Neural cell (in vitro differentiated cells): Measurements from ENCODE around the gene BCAS1. TPM values are rescaled to one million over a fixed set of nuclear protein-coding genes. Genes with fewer than 3 reads are reported as not detected.

ENCODE experiments used
- H2AFZ ChIP-seq: fragments of 200-600, 300-800 bp; sonication (generic), shearing (Covaris generic); 2 replicates; pipeline ENCODE4 v1.6.0; 2014; ENCODE audit warnings: low read depth, mild to moderate bottlenecking, antibody characterized with exemption, low read length, moderate library complexity
- H3F3A ChIP-seq: fragments of 200-600 bp; shearing (Covaris generic); 2 replicates; pipeline ENCODE4 v1.6.1; 2016; ENCODE audit warnings: mild to moderate bottlenecking, moderate library complexity, mixed read lengths, antibody characterized with exemption, low read length; ENCODE audit not compliant: insufficient read depth, poor library complexity, severe bottlenecking
- H3K27ac ChIP-seq: fragments of 200-600, 300-800 bp; sonication (generic), shearing (Covaris generic); 2 replicates; pipeline ENCODE4 v1.5.1; 2014; ENCODE audit warnings: mild to moderate bottlenecking, low read length, moderate library complexity
- H3K27me3 ChIP-seq: fragments of 300-800, 200-600 bp; sonication (generic), shearing (Covaris generic); 2 replicates; pipeline ENCODE4 v1.6.0; 2014; ENCODE audit warnings: mild to moderate bottlenecking, low read depth, low read length, moderate library complexity; ENCODE audit not compliant: insufficient read depth
- H3K36me3 ChIP-seq: fragments of 300-800, 200-600 bp; sonication (generic), shearing (Covaris generic); 2 replicates; pipeline ENCODE4 v1.5.1; 2014; ENCODE audit warnings: mild to moderate bottlenecking, antibody characterized with exemption, low read length, moderate library complexity; ENCODE audit not compliant: insufficient read depth
- H3K4me2 ChIP-seq: fragments of 300-800, 200-600 bp; sonication (generic), shearing (Covaris generic); 2 replicates; pipeline ENCODE4 v1.6.0; 2014; ENCODE audit warnings: mild to moderate bottlenecking, low read length
- H3K4me3 ChIP-seq: fragments of 300-800, 200-600 bp; sonication (generic), shearing (Covaris generic); 2 replicates; pipeline ENCODE4 v1.5.1; 2014; ENCODE audit warnings: mild to moderate bottlenecking, low read length, moderate library complexity
- H3K79me2 ChIP-seq: fragments of 200-600 bp; shearing (Covaris generic); replicated peaks from 2 replicates; pipeline ENCODE4 v1.6.0; 2014; ENCODE audit warnings: mild to moderate bottlenecking, low read length, moderate library complexity; ENCODE audit not compliant: insufficient read depth
- H3K9ac ChIP-seq: fragments of 300-800, 200-600 bp; sonication (generic), shearing (Covaris generic); 2 replicates; pipeline ENCODE4 v1.6.1; 2016; ENCODE audit warnings: mild to moderate bottlenecking, low read length, mixed read lengths
- H3K9me2 ChIP-seq: fragments of 200-600 bp; shearing (Covaris generic); 2 replicates; pipeline ENCODE4 v1.6.1; 2016; ENCODE audit warnings: mild to moderate bottlenecking, low read length, mixed read lengths; ENCODE audit not compliant: insufficient read depth
- H3K9me3 ChIP-seq: fragments of 200-600, 300-800 bp; sonication (generic), shearing (Covaris generic); 2 replicates; pipeline ENCODE4 v1.6.1; 2016; ENCODE audit warnings: mild to moderate bottlenecking, mixed run types, low read length, moderate library complexity, mixed read lengths
- H4K20me1 ChIP-seq: fragments of 200-600 bp; shearing (Covaris generic); 2 replicates; pipeline ENCODE4 v1.6.1; 2016; ENCODE audit warnings: mild to moderate bottlenecking, mixed run types; ENCODE audit not compliant: insufficient read depth
- CTCF ChIP-seq: fragments of 450-650 bp; IDR thresholded peaks from 2 replicates; pipeline ENCODE4 v1.5.1; 2014; ENCODE audit warnings: antibody characterized with exemption, mild to moderate bottlenecking, moderate library complexity; ENCODE audit not compliant: poor library complexity, severe bottlenecking
- EP300 ChIP-seq: fragments of 450-650 bp; conservative IDR thresholded peaks from 2 replicates; pipeline ENCODE4 v1.6.1; 2014; ENCODE audit warnings: antibody characterized with exemption, mild to moderate bottlenecking, moderate library complexity; ENCODE audit not compliant: poor library complexity, severe bottlenecking
- EZH2 ChIP-seq: fragments of 200-600, 300-800 bp; shearing (Covaris generic), sonication (generic); IDR thresholded peaks from 2 replicates; pipeline ENCODE4 v1.6.1; 2014; ENCODE audit warnings: antibody characterized with exemption, low read length, borderline replicate concordance, mild to moderate bottlenecking; ENCODE audit not compliant: insufficient read depth, poor library complexity, severe bottlenecking
- MXI1 ChIP-seq: fragments of 450-650 bp; conservative IDR thresholded peaks from 2 replicates; pipeline ENCODE4 v1.6.1; 2014; ENCODE audit warnings: antibody characterized with exemption, mild to moderate bottlenecking; ENCODE audit not compliant: poor library complexity, severe bottlenecking
- POLR2AphosphoS5 ChIP-seq: IDR thresholded peaks from 2 replicates; pipeline ENCODE4 v1.6.1; 2012
- RAD21 ChIP-seq: fragments of 450-650 bp; conservative IDR thresholded peaks from 2 replicates; pipeline ENCODE4 v1.6.1; 2014; ENCODE audit warnings: antibody characterized with exemption, mild to moderate bottlenecking, moderate library complexity
- REST ChIP-seq: IDR thresholded peaks from 2 replicates; pipeline ENCODE4 v1.6.1; 2012; ENCODE audit warnings: borderline replicate concordance
- SMC3 ChIP-seq: fragments of 450-650 bp; conservative IDR thresholded peaks from 2 replicates; pipeline ENCODE4 v1.6.1; 2014; ENCODE audit warnings: antibody characterized with exemption, mild to moderate bottlenecking, moderate library complexity; ENCODE audit not compliant: poor library complexity
- polyA plus RNA-seq: library from polyadenylated mRNA; depleted of rRNA; stranded (reverse); fragments of >200 nt; gene quantifications from 2 replicates; pipeline ENCODE4 v1.2.3, GENCODE V29; 2014

The BCAS1 gene
- polyA plus RNA-seq, 1 donor from 2014 or later, result not detected

- Histone ChIP-seq H3K4me2 (no peak overlapping the region), H3K36me3 (no peaks in the 10 kb centered on the region), H3K9me2 (no peaks in the 10 kb centered on the region), H3K9ac (no peak overlapping the region), H3K27me3 (no peaks in the 10 kb centered on the region), H3K79me2 (no peaks in the 10 kb centered on the region), H3K4me3 (no peak overlapping the region), H2AFZ (no peak overlapping the region), H3K9me3 (no peaks in the 10 kb centered on the region), H3K27ac (no peak overlapping the region), H3F3A (no peaks in the 10 kb centered on the region), H4K20me1 (no peaks in the 10 kb centered on the region)
- no peak for TF ChIP-seq SMC3
- TF ChIP-seq REST, result no peak
- TF ChIP-seq EP300, result no peak
- no peak for TF ChIP-seq RAD21
- no peak for TF ChIP-seq CTCF
- no peak for TF ChIP-seq POLR2AphosphoS5
- no peak for TF ChIP-seq MXI1
- no peak for TF ChIP-seq EZH2
These were observed 70.1 kb downstream of the BCAS1 start for GRCh38 chr20:54000262-54000661.

- Histone ChIP-seq H2AFZ (no peak overlapping the region), H3K9me3 (no peaks in the 10 kb centered on the region)
- TF ChIP-seq EP300 (no peak), EZH2 (no peak)
These were observed 71.3 kb downstream of the BCAS1 start for GRCh38 chr20:53999077-53999476.

More at GRCh38 chr20:53999077-53999476, 71.3 kb downstream of the BCAS1 start:
- H3K9me2 ChIP-seq, result no peaks in the 10 kb centered on the region
- H3K36me3 ChIP-seq, result no peaks in the 10 kb centered on the region
- no peaks in the 10 kb centered on the region for H3F3A ChIP-seq
- H3K9ac ChIP-seq, result no peak overlapping the region
- no peak overlapping the region for H3K27ac ChIP-seq
- no peaks in the 10 kb centered on the region for H3K79me2 ChIP-seq
- H3K27me3 ChIP-seq, result no peaks in the 10 kb centered on the region
- H3K4me2 ChIP-seq, result no peak overlapping the region
- H4K20me1 ChIP-seq, result no peaks in the 10 kb centered on the region
- no peak overlapping the region for H3K4me3 ChIP-seq
